ENCODE data around the gene FBXL7. TPM values are rescaled to one million over a fixed set of nuclear protein-coding genes. Genes with fewer than 3 reads are reported as not detected.

FBXL7 gene
- total and polyA plus RNA-seq, 9 of the 15 experiments (the other 6 are each of a cell fraction or from before 2014, with no cell fraction given), result 0.04 to 0.08 TPM; not detected in 7

GRCh38 chr5:15682122-15682521 is 182.1 kb downstream of the FBXL7 start:
- 0 out of 2 replicates have a peak, but pooled peaks cover 2% of the 10 kb centered on the region for H3K9me3 ChIP-seq (replicated peaks; ENCODE audit: control insufficient read depth, insufficient read depth, low read depth, low read length)
- intact Hi-C loops (cut with micrococcal nuclease) (no loop called here), in situ Hi-C loops (cut with MboI) (no loop called here)
- H3K27me3 ChIP-seq (ENCODE audit: control insufficient read depth in 2 of 2, insufficient read depth in 2 of 2, low read length in 2 of 2), result no peaks in the 10 kb centered on the region
- H3K9ac ChIP-seq (ENCODE audit: insufficient read depth in 1 of 2, low read depth in 2 of 2, low read length in 2 of 2), result no peak overlapping the region
- no peak overlapping the region for H2AFZ ChIP-seq (ENCODE audit: low read depth, low read length)
- no peak overlapping the region for H3K4me3 ChIP-seq
- no peak overlapping the region for H3K4me2 ChIP-seq (ENCODE audit: insufficient read depth, low read length)
- no peaks in the 10 kb centered on the region for H3K9me1 ChIP-seq (ENCODE audit: control insufficient read depth, insufficient read depth, low read length)
- no peak overlapping the region for H3K27ac ChIP-seq (ENCODE audit: extremely low read depth, low read depth, low read length)
- no peak for TF ChIP-seq MEIS2 (IDR thresholded peaks at IDR 0.05; ENCODE audit: partially characterized antibody)
- TF ChIP-seq TFE3 (CRISPR knock-in tag; IDR thresholded peaks at IDR 0.05), result peak; percentile 89
- 2% methylated on average over 3 of the region's 3 CpGs for WGBS (ENCODE audit: insufficient coverage, low coverage, missing lambda C conversion rate)
- H3K36me3 ChIP-seq (ENCODE audit: control insufficient read depth, insufficient read depth, low read length), result no peaks in the 10 kb centered on the region
- BruUV-seq (replicated peaks), result no TSS peak
- CTCF ChIA-PET (ENCODE audit: low intra/inter-chr PET ratio), result no interaction called here
- POLR2A ChIA-PET, result no interaction called here
- DNase-seq (ENCODE audit: extremely low read depth in 1 of 4, low spot score in 3 of 4), result no peak
- H3K79me2 ChIP-seq (ENCODE audit: control insufficient read depth, insufficient read depth, low read length), result no peaks in the 10 kb centered on the region
- H3K4me1 ChIP-seq (replicated peaks in 1 of 2; ENCODE audit: control insufficient read depth in 2 of 2, insufficient read depth in 2 of 2, low read length in 2 of 2), result no peaks in the 10 kb centered on the region
- H4K20me1 ChIP-seq (replicated peaks; ENCODE audit: control insufficient read depth, insufficient read depth, low read length), result no peaks in the 10 kb centered on the region
- FAIRE-seq, result no peak
- ATAC-seq, result no peak

- Histone ChIP-seq H3K27ac (ENCODE audit: extremely low read depth, low read depth, low read length) (no peak overlapping the region), H3K4me3 (no peak overlapping the region), H3K4me1 (replicated peaks in 1 of 2; ENCODE audit: control insufficient read depth in 2 of 2, insufficient read depth in 2 of 2, low read length in 2 of 2) (no peaks in the 10 kb centered on the region), H3K79me2 (ENCODE audit: control insufficient read depth, insufficient read depth, low read length) (no peaks in the 10 kb centered on the region), H3K9ac (ENCODE audit: insufficient read depth in 1 of 2, low read depth in 2 of 2, low read length in 2 of 2) (no peak overlapping the region), H3K4me2 (ENCODE audit: insufficient read depth, low read length) (no peak overlapping the region), H4K20me1 (replicated peaks; ENCODE audit: control insufficient read depth, insufficient read depth, low read length) (no peaks in the 10 kb centered on the region), H3K36me3 (ENCODE audit: control insufficient read depth, insufficient read depth, low read length) (no peaks in the 10 kb centered on the region), H3K9me1 (ENCODE audit: control insufficient read depth, insufficient read depth, low read length) (no peaks in the 10 kb centered on the region), H2AFZ (ENCODE audit: low read depth, low read length) (no peak overlapping the region), H3K27me3 (ENCODE audit: control insufficient read depth in 2 of 2, insufficient read depth in 2 of 2, low read length in 2 of 2) (no peaks in the 10 kb centered on the region), H3K9me3 (replicated peaks; ENCODE audit: control insufficient read depth, insufficient read depth, low read depth, low read length) (0 out of 2 replicates have a peak, but pooled peaks cover 2% of the 10 kb centered on the region)
- BruUV-seq (replicated peaks), result no TSS peak
- FAIRE-seq (no peak), DNase-seq (ENCODE audit: extremely low read depth in 1 of 4, low spot score in 3 of 4) (no peak), ATAC-seq (no peak)
- CTCF ChIA-PET (ENCODE audit: low intra/inter-chr PET ratio), result no interaction called here
- POLR2A ChIA-PET, result no interaction called here
- in situ Hi-C loops (cut with MboI) (no loop called here), intact Hi-C loops (cut with micrococcal nuclease) (no loop called here)
- 0% methylated on average over 1 of the region's 1 CpG for WGBS (ENCODE audit: insufficient coverage, low coverage, missing lambda C conversion rate)
- TF ChIP-seq, protein P1, sequence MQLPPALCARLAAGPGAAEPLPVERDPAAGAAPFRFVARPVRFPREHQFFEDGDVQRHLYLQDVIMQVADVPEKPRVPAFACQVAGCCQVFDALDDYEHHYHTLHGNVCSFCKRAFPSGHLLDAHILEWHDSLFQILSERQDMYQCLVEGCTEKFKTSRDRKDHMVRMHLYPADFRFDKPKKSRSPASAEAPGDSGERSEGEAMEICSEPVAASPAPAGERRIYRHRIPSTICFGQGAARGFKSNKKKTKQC (CRISPR knock-in tag; IDR thresholded peaks at IDR 0.05), result no peak
- TF ChIP-seq DPF2 (IDR thresholded peaks at IDR 0.05) (no peak), NRF1 (conservative IDR thresholded peaks at IDR 0.05 in 1 of 2, IDR thresholded peaks at IDR 0.05 in 1 of 2) (no peak), CREB3L1 (IDR thresholded peaks at IDR 0.05; ENCODE audit: borderline replicate concordance, low read depth) (no peak), STAG1 (CRISPR knock-in tag; IDR thresholded peaks at IDR 0.05; ENCODE audit: borderline replicate concordance) (no peak)
- TF ChIP-seq, protein P2, sequence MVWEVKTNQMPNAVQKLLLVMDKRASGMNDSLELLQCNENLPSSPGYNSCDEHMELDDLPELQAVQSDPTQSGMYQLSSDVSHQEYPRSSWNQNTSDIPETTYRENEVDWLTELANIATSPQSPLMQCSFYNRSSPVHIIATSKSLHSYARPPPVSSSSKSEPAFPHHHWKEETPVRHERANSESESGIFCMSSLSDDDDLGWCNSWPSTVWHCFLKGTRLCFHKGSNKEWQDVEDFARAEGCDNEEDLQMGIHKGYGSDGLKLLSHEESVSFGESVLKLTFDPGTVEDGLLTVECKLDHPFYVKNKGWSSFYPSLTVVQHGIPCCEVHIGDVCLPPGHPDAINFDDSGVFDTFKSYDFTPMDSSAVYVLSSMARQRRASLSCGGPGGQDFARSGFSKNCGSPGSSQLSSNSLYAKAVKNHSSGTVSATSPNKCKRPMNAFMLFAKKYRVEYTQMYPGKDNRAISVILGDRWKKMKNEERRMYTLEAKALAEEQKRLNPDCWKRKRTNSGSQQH (CRISPR knock-in tag; IDR thresholded peaks at IDR 0.05), result no peak
Observed at GRCh38 chr5:15682566-15682965, 182.6 kb downstream of the FBXL7 start.

All from K562 (cell line).